Peyer's patch (tissue), 4 donors: Measurements from ENCODE around the gene CNOT8. TPM values are rescaled to one million over a fixed set of nuclear protein-coding genes. Genes with fewer than 3 reads are reported as not detected.

Experiments
- DNase-seq, 3 donors: peaks; one replicate each; pipeline ENCODE4 v3.0.0-alpha.2; 2017 to 2019
- H3K27ac ChIP-seq, 4 donors: fragments of 200-600 bp; sonication (generic); one replicate each; pipeline ENCODE4 v1.5.1; 2016 to 2019
- H3K27me3 ChIP-seq, 2 donors: fragments of 200-600 bp; sonication (generic); one replicate each; pipeline ENCODE4 v1.5.1; 2019
- H3K36me3 ChIP-seq, 3 donors: fragments of 200-600 bp; sonication (generic); one replicate each; pipeline ENCODE4 v1.5.1; 2016 to 2019
- H3K4me1 ChIP-seq, 4 donors: fragments of 200-600 bp; sonication (generic); one replicate each; pipeline ENCODE4 v1.5.1; 2016 to 2019
- H3K4me3 ChIP-seq, 4 donors: fragments of 200-600 bp; sonication (generic); 1 replicate in 3 of 4; 2 replicates in 1 of 4; pipeline ENCODE4 v1.5.1; 2016 to 2019; ENCODE audit warnings: mild to moderate bottlenecking in 1 of 4
- H3K9me3 ChIP-seq, 4 donors: fragments of 200-600 bp; sonication (generic); one replicate each; pipeline ENCODE4 v1.5.1; 2016 to 2019; ENCODE audit warnings: mild to moderate bottlenecking in 1 of 4
- CTCF ChIP-seq, 6 experiments: fragments of 450-650 bp in 4 of 6; fragments of 200-600 bp in 2 of 6; sonication (generic) in 1 of 6; IDR thresholded peaks; one replicate each; pipeline ENCODE4 v1.5.1; 2017 to 2019; ENCODE audit warnings: antibody characterized with exemption in 6 of 6, mild to moderate bottlenecking in 3 of 6, moderate library complexity in 1 of 6
- POLR2A ChIP-seq, 2 donors: fragments of 450-650 bp; IDR thresholded peaks; one replicate each; pipeline ENCODE4 v1.5.1; 2017; ENCODE audit warnings: antibody characterized with exemption in 2 of 2, mild to moderate bottlenecking in 2 of 2, moderate library complexity in 2 of 2
- total RNA-seq, 4 donors: library from RNA; depleted of rRNA; stranded (reverse); fragments of >200 nt; gene quantifications; one replicate each; pipeline ENCODE4 v1.1.0, GENCODE V29; 2016

The CNOT8 gene
- total RNA-seq, 4 donors from 2014 or later: 36.9 to 88.3 (median 56.8) TPM

GRCh38 chr5:154844809-154845208 is 13.6 kb upstream of the CNOT8 start:
- H3K36me3 ChIP-seq: no peaks in the 10 kb centered on the region
- no peaks in the 10 kb centered on the region for H3K27me3 ChIP-seq
- H3K4me3 ChIP-seq: no peak overlapping the region
- TF ChIP-seq CTCF (IDR thresholded peaks at IDR 0.05) (no peak), POLR2A (IDR thresholded peaks at IDR 0.05) (no peak)
- H3K4me1 ChIP-seq: no peaks in the 10 kb centered on the region
- H3K9me3 ChIP-seq: no peaks in the 10 kb centered on the region
- no peak for DNase-seq
- no peak overlapping the region for H3K27ac ChIP-seq

- peak in 1 of 3 donors; percentile 13 for DNase-seq
- peak overlapping the region in 2 of 4 donors; percentile 48 to 49 for H3K4me3 ChIP-seq
- no peaks in the 10 kb centered on the region for H3K9me3 ChIP-seq
- H3K36me3 ChIP-seq: no peaks in the 10 kb centered on the region
- peak overlapping the region in 1 of 4 donors; percentile 75 for H3K27ac ChIP-seq
- H3K4me1 ChIP-seq: peaks cover 0 to 8% (median 0%) of the 10 kb centered on the region in 4 donors
- TF ChIP-seq POLR2A (IDR thresholded peaks at IDR 0.05): no peak
- TF ChIP-seq CTCF (IDR thresholded peaks at IDR 0.05): no peak
- no peaks in the 10 kb centered on the region for H3K27me3 ChIP-seq
Observed at GRCh38 chr5:154849264-154849785, 9.1 kb upstream of the CNOT8 start.

GRCh38 chr5:154849791-154850201 is 8.6 kb upstream of the CNOT8 start:
- TF ChIP-seq CTCF (IDR thresholded peaks at IDR 0.05): no peak
- Histone ChIP-seq H3K9me3 (no peaks in the 10 kb centered on the region), H3K27me3 (no peaks in the 10 kb centered on the region), H3K36me3 (no peaks in the 10 kb centered on the region), H3K4me1 (peaks cover 0 to 8% (median 0%) of the 10 kb centered on the region in 4 donors), H3K4me3 (peak overlapping the region; percentile 19 to 49 (median 36)), H3K27ac (peak overlapping the region in 3 of 4 donors; percentile 51 to 75 (median 68))
- DNase-seq: peak in 1 of 3 donors; percentile 0

GRCh38 chr5:154850255-154851062 is 8.0 kb upstream of the CNOT8 start, which contains the start of gene FAXDC2:
Gene FAXDC2, minus strand, starts transcription at chr5:154850603. Its CDS starts 12,425 bp downstream, at chr5:154838178.
- peaks cover 0 to 8% (median 0%) of the 10 kb centered on the region in 4 donors for H3K4me1 ChIP-seq

GRCh38 chr5:154851351-154851750 is 7.1 kb upstream of the CNOT8 start:
- peaks cover 0 to 8% (median 0%) of the 10 kb centered on the region in 4 donors for H3K4me1 ChIP-seq

More at GRCh38 chr5:154850255-154851062, 8.0 kb upstream of the CNOT8 start, which contains the start of gene FAXDC2:
- Histone ChIP-seq H3K27ac (peak within 1 kb of the TSS; percentile 43 to 75 (median 60)), H3K27me3 (no peaks in the 10 kb centered on the region), H3K9me3 (no peaks in the 10 kb centered on the region), H3K4me3 (peak within 1 kb of the TSS; percentile 19 to 49 (median 36)), H3K36me3 (no peaks in the 10 kb centered on the region)
- DNase-seq: peak; percentile 19 to 68 (median 57)
- TF ChIP-seq CTCF (IDR thresholded peaks at IDR 0.05) (no peak), POLR2A (IDR thresholded peaks at IDR 0.05) (no peak)

More at GRCh38 chr5:154851351-154851750, 7.1 kb upstream of the CNOT8 start:
- Histone ChIP-seq H3K4me3 (no peak overlapping the region), H3K9me3 (no peaks in the 10 kb centered on the region), H3K36me3 (no peaks in the 10 kb centered on the region), H3K27me3 (no peaks in the 10 kb centered on the region), H3K27ac (peak overlapping the region in 1 of 4 donors; percentile 75)
- peak in 1 of 3 donors; percentile 7 for DNase-seq
- TF ChIP-seq POLR2A (IDR thresholded peaks at IDR 0.05) (no peak), CTCF (IDR thresholded peaks at IDR 0.05) (no peak)
